Measurements from ENCODE around the gene CYGB.
"Not testable (repeated sequence)": the region's sequence is repeated elsewhere in the genome, so short reads cannot be mapped to it uniquely, and the experiment has no call there.

The CYGB gene

GRCh38 chr17:76524598-76525512 lies 12.7 kb downstream of the CYGB start:
- H3K27ac Mint-ChIP-seq = no peak overlapping the region
- H3K9me3 Mint-ChIP-seq = no peaks in the 10 kb centered on the region
- no peaks in the 10 kb centered on the region for H3K36me3 Mint-ChIP-seq
- peaks cover 28% of the 10 kb centered on the region for H3K4me1 Mint-ChIP-seq
- DNase-seq = no peak
- peaks cover 56% of the 10 kb centered on the region for H3K27me3 Mint-ChIP-seq
- CTCF ChIA-PET = interaction anchor here (0.7 to 4.0 kb wide), 6 partner anchors 19 to 182 kb away, joined by 4 to 54 read pairs (median 14); no protein-coding TSS in a partner anchor
- no peak overlapping the region for H3K4me3 Mint-ChIP-seq

- H3K27me3 Mint-ChIP-seq = peaks cover 63% of the 10 kb centered on the region
- no peak overlapping the region for H3K27ac Mint-ChIP-seq
- H3K4me3 Mint-ChIP-seq = no peak overlapping the region
- H3K9me3 Mint-ChIP-seq = no peaks in the 10 kb centered on the region
- CTCF ChIA-PET = interaction anchor here (0.6 to 4.0 kb wide), 23 partner anchors 9 to 212 kb away, joined by 3 to 54 read pairs (median 5); partner anchors contain the start of genes CYGB and PRCD
- peak; percentile 86 for DNase-seq
- no peaks in the 10 kb centered on the region for H3K36me3 Mint-ChIP-seq
- H3K4me1 Mint-ChIP-seq = peaks cover 27% of the 10 kb centered on the region
Observed at GRCh38 chr17:76523084-76524037, 14.1 kb downstream of the CYGB start.

- not testable (repeated sequence) for H3K9me3 Mint-ChIP-seq, H3K4me3 Mint-ChIP-seq, DNase-seq, H3K27ac Mint-ChIP-seq, H3K36me3 Mint-ChIP-seq
- peaks cover 52% of the 10 kb centered on the region for H3K27me3 Mint-ChIP-seq
- H3K4me1 Mint-ChIP-seq = peaks cover 29% of the 10 kb centered on the region
- CTCF ChIA-PET = interaction anchor here (0.6 to 4.0 kb wide), 8 partner anchors 9 to 160 kb away, joined by 3 to 29 read pairs (median 7); no protein-coding TSS in a partner anchor
Observed at GRCh38 chr17:76521683-76522082, 15.8 kb downstream of the CYGB start.

- DNase-seq = no peak
- Mint-ChIP-seq H3K4me1 (peaks cover 33% of the 10 kb centered on the region), H3K9me3 (no peaks in the 10 kb centered on the region), H3K36me3 (no peaks in the 10 kb centered on the region), H3K27me3 (peaks cover 52% of the 10 kb centered on the region), H3K4me3 (no peak overlapping the region), H3K27ac (no peak overlapping the region)
- CTCF ChIA-PET = interaction anchor here (0.6 to 3.6 kb wide), 8 partner anchors 8 to 216 kb away, joined by 3 to 18 read pairs (median 6); no protein-coding TSS in a partner anchor
Observed at GRCh38 chr17:76521262-76521661, 16.2 kb downstream of the CYGB start.

GRCh38 chr17:76519048-76519966 lies 18.2 kb downstream of the CYGB start:
- Mint-ChIP-seq H3K36me3 (no peaks in the 10 kb centered on the region), H3K27ac (peak overlapping the region; percentile 77), H3K4me3 (no peak overlapping the region), H3K27me3 (peaks cover 44% of the 10 kb centered on the region), H3K4me1 (peaks cover 50% of the 10 kb centered on the region), H3K9me3 (no peaks in the 10 kb centered on the region)
- CTCF ChIA-PET = interaction anchor here (0.7 to 2.1 kb wide), 2 partner anchors 8 to 162 kb away, joined by 3 to 8 read pairs; no protein-coding TSS in a partner anchor
- DNase-seq = no peak

- no peaks in the 10 kb centered on the region for H3K9me3 Mint-ChIP-seq
- no peaks in the 10 kb centered on the region for H3K36me3 Mint-ChIP-seq
- H3K4me1 Mint-ChIP-seq = peaks cover 54% of the 10 kb centered on the region
- no peak overlapping the region for H3K4me3 Mint-ChIP-seq
- no peak for DNase-seq
- peak overlapping the region; percentile 81 for H3K27ac Mint-ChIP-seq
- CTCF ChIA-PET = interaction anchor here (0.7 to 0.9 kb wide), 2 partner anchors 16 to 60 kb away, joined by 3 read pairs; partner anchors contain the start of gene RHBDF2
- peaks cover 36% of the 10 kb centered on the region for H3K27me3 Mint-ChIP-seq
Observed at GRCh38 chr17:76517638-76518038, 19.9 kb downstream of the CYGB start.

GRCh38 chr17:76515274-76515949 lies 22.1 kb downstream of the CYGB start:
- Mint-ChIP-seq H3K36me3 (no peaks in the 10 kb centered on the region), H3K27me3 (peaks cover 23% of the 10 kb centered on the region), H3K27ac (peak overlapping the region; percentile 98), H3K9me3 (no peaks in the 10 kb centered on the region), H3K4me3 (peak overlapping the region; percentile 52), H3K4me1 (peaks cover 70% of the 10 kb centered on the region)
- peak; percentile 89 for DNase-seq
- CTCF ChIA-PET = interaction anchor here (0.9 to 1.7 kb wide), 4 partner anchors 8 to 107 kb away, joined by 3 to 4 read pairs (median 3); no protein-coding TSS in a partner anchor

- not testable (repeated sequence) for H3K36me3 Mint-ChIP-seq, H3K4me3 Mint-ChIP-seq, H3K9me3 Mint-ChIP-seq, DNase-seq
- peak overlapping the region; percentile 98 for H3K27ac Mint-ChIP-seq
- peaks cover 16% of the 10 kb centered on the region for H3K27me3 Mint-ChIP-seq
- H3K4me1 Mint-ChIP-seq = peaks cover 72% of the 10 kb centered on the region
- CTCF ChIA-PET = interaction anchor here (1.2 to 1.7 kb wide), 4 partner anchors 9 to 106 kb away, joined by 3 read pairs; no protein-coding TSS in a partner anchor
Observed at GRCh38 chr17:76514355-76514754, 23.2 kb downstream of the CYGB start.

GRCh38 chr17:76513306-76513692 lies 24.2 kb downstream of the CYGB start:
- peaks cover 73% of the 10 kb centered on the region for H3K4me1 Mint-ChIP-seq
- H3K27me3 Mint-ChIP-seq = peaks cover 20% of the 10 kb centered on the region
- no peak overlapping the region for H3K4me3 Mint-ChIP-seq

GRCh38 chr17:76512366-76513305 lies 24.9 kb downstream of the CYGB start:
- H3K36me3 Mint-ChIP-seq = no peaks in the 10 kb centered on the region
- peaks cover 70% of the 10 kb centered on the region for H3K4me1 Mint-ChIP-seq
- CTCF ChIA-PET = interaction anchor here (1.3 to 1.6 kb wide), 2 partner anchors 9 to 112 kb away, joined by 3 to 5 read pairs; no protein-coding TSS in a partner anchor

More at GRCh38 chr17:76513306-76513692, 24.2 kb downstream of the CYGB start:
- CTCF ChIA-PET = interaction anchor here (1.6 kb wide), 1 partner anchor 9 kb away, joined by 5 read pairs; no protein-coding TSS in a partner anchor
- H3K9me3 Mint-ChIP-seq = no peaks in the 10 kb centered on the region
- no peak for DNase-seq
- H3K27ac Mint-ChIP-seq = peak overlapping the region; percentile 98
- no peaks in the 10 kb centered on the region for H3K36me3 Mint-ChIP-seq

GRCh38 chr17:76511668-76512365 lies 25.7 kb downstream of the CYGB start:
- no peaks in the 10 kb centered on the region for H3K9me3 Mint-ChIP-seq
- H3K27me3 Mint-ChIP-seq = peaks cover 31% of the 10 kb centered on the region
- H3K4me1 Mint-ChIP-seq = peaks cover 69% of the 10 kb centered on the region
- DNase-seq = no peak
- no peak overlapping the region for H3K4me3 Mint-ChIP-seq
- CTCF ChIA-PET = interaction anchor here (1.1 to 1.6 kb wide), 4 partner anchors 10 to 114 kb away, joined by 3 to 6 read pairs (median 5); partner anchors contain the start of gene AANAT
- no peaks in the 10 kb centered on the region for H3K36me3 Mint-ChIP-seq
- peak overlapping the region; percentile 49 for H3K27ac Mint-ChIP-seq

More at GRCh38 chr17:76512366-76513305, 24.9 kb downstream of the CYGB start:
- H3K27me3 Mint-ChIP-seq = peaks cover 27% of the 10 kb centered on the region
- H3K9me3 Mint-ChIP-seq = no peaks in the 10 kb centered on the region
- peak overlapping the region; percentile 98 for H3K27ac Mint-ChIP-seq
- DNase-seq = no peak
- H3K4me3 Mint-ChIP-seq = no peak overlapping the region

All from activated naive CD4-positive, alpha-beta T cell treated with anti-CD3 and anti-CD28 coated beads, Interleukin-2, amount 10 ng/mL, durations not matched to agents 7 days and 5 days (primary cell).